K562 (cell line): ENCODE data around the gene SLIT1. TPM values are rescaled to one million over a fixed set of nuclear protein-coding genes. Genes with fewer than 3 reads are reported as not detected.
A peak's percentile ranks its signal among the peaks of the same experiment; 100 is the strongest.

ENCODE experiments used
- ATAC-seq: fragments of 200-7000 bp; cut with Tn5 transposase; 3 replicates; pipeline ENCODE4 v1.9.1; 2020; ENCODE audit warnings: moderate library complexity
- BruUV-seq: library from RNA; stranded (reverse); fragments of 400-500 nt; replicated peaks from 2 replicates; lab custom pipeline; 2021; lab: Mats Ljungman, UMichigan
- CTCF ChIA-PET: fragments of 300-600 bp; formaldehyde crosslinking; extraction: SDS; loops from one replicate; lab custom pipeline; 2021; ENCODE audit warnings: low intra/inter-chr PET ratio; lab: Yijun Ruan, JAX
- POLR2A ChIA-PET: fragments of 300-600, 350-650 bp; sonication (Branson Sonifier 250); formaldehyde crosslinking; extraction: SDS; loops from one replicate; lab custom pipeline; 2021; ENCODE audit warnings: antibody characterized with exemption, inconsistent platforms; lab: Yijun Ruan, JAX
- DNase-seq, 4 experiments: peaks; one replicate each; pipeline versions ENCODE4 v3.0.0 to v3.0.0-alpha.2; 2011 to 2018; ENCODE audit warnings: low spot score in 3 of 4, mixed read lengths in 3 of 4; ENCODE audit errors: extremely low read depth in 1 of 4
- FAIRE-seq: peaks from 2 replicates; lab custom pipeline; 2011; peaks lifted over from hg19 to GRCh38; lab: Jason Lieb, UNC
- H2AFZ ChIP-seq: 2 replicates; pipeline ENCODE4 v1.6.0; 2011; ENCODE audit warnings: low read depth, low read length, control low read depth, inconsistent platforms
- H3K27ac ChIP-seq: fragments of 200-600 bp; 3 replicates; pipeline ENCODE4 v1.8.0; 2011; ENCODE audit warnings: low read depth, mild to moderate bottlenecking, control low read depth, inconsistent platforms, low read length, moderate library complexity, mixed read lengths; ENCODE audit errors: extremely low read depth
- H3K27me3 ChIP-seq, 2 experiments: fragments of 300-600 bp in 1 of 2; 2 replicates in 1 of 2; 3 replicates in 1 of 2; pipeline versions ENCODE4 v1.6.0 to v1.8.0; 2011; ENCODE audit warnings: inconsistent platforms in 2 of 2, low read length in 2 of 2, mild to moderate bottlenecking in 1 of 2, mixed read lengths in 1 of 2, moderate library complexity in 1 of 2; ENCODE audit not compliant: control insufficient read depth in 2 of 2, insufficient read depth in 2 of 2
- H3K36me3 ChIP-seq: fragments of 300-600 bp; 3 replicates; pipeline ENCODE4 v1.8.0; 2011; ENCODE audit warnings: mild to moderate bottlenecking, low read length, inconsistent platforms; ENCODE audit not compliant: control insufficient read depth, insufficient read depth
- H3K4me1 ChIP-seq, 2 experiments: fragments of 200-600 bp in 1 of 2; replicated peaks in 1 of 2; 2 replicates in 1 of 2; 3 replicates in 1 of 2; pipeline versions ENCODE4 v1.5.1 to v1.8.0; 2011; ENCODE audit warnings: inconsistent platforms in 2 of 2, low read length in 2 of 2, mild to moderate bottlenecking in 1 of 2, mixed read lengths in 1 of 2, moderate library complexity in 1 of 2; ENCODE audit not compliant: control insufficient read depth in 2 of 2, insufficient read depth in 2 of 2
- H3K4me2 ChIP-seq: 2 replicates; pipeline ENCODE4 v1.6.1; 2011; ENCODE audit warnings: low read length, control low read depth, inconsistent platforms, mixed read lengths; ENCODE audit not compliant: insufficient read depth
- H3K4me3 ChIP-seq: fragments of 200-600 bp; sonication (generic), shearing (Covaris generic); 2 replicates; pipeline ENCODE4 v1.5.1; 2016; ENCODE audit warnings: control low read depth, inconsistent platforms
- H3K79me2 ChIP-seq: fragments of 200-600 bp; 3 replicates; pipeline ENCODE4 v1.8.0; 2011; ENCODE audit warnings: low read length, inconsistent platforms; ENCODE audit not compliant: control insufficient read depth, insufficient read depth
- H3K9ac ChIP-seq, 2 experiments: 2 replicates each; pipeline versions ENCODE4 v1.6.0 to v1.6.1; 2011; ENCODE audit warnings: low read depth in 2 of 2, low read length in 2 of 2, control low read depth in 1 of 2, inconsistent platforms in 1 of 2, mild to moderate bottlenecking in 1 of 2, mixed read lengths in 1 of 2; ENCODE audit not compliant: insufficient read depth in 1 of 2
- H3K9me1 ChIP-seq: one replicate; pipeline ENCODE4 v1.6.0; 2011; ENCODE audit warnings: inconsistent platforms, mild to moderate bottlenecking, low read length, moderate library complexity; ENCODE audit not compliant: control insufficient read depth, insufficient read depth
- H3K9me3 ChIP-seq: replicated peaks from 2 replicates; pipeline ENCODE4 v1.5.1; 2011; ENCODE audit warnings: low read depth, low read length, inconsistent platforms; ENCODE audit not compliant: control insufficient read depth, insufficient read depth
- H4K20me1 ChIP-seq: replicated peaks from 2 replicates; pipeline ENCODE4 v1.6.1; 2011; ENCODE audit warnings: low read length, inconsistent platforms, mixed read lengths; ENCODE audit not compliant: control insufficient read depth, insufficient read depth
- C11orf30 ChIP-seq: fragments of 450-650 bp; IDR thresholded peaks from 2 replicates; pipeline ENCODE4 v1.6.1; 2016; ENCODE audit warnings: low read depth, mild to moderate bottlenecking
- CCNT2 ChIP-seq: IDR thresholded peaks from 2 replicates; pipeline ENCODE4 v1.6.1; 2011; ENCODE audit warnings: borderline replicate concordance, low read depth, mild to moderate bottlenecking, moderate library complexity, mixed read lengths, low read length; ENCODE audit not compliant: insufficient read length; ENCODE audit errors: extremely low read depth
- FOXJ3 ChIP-seq: sonication (generic); formaldehyde crosslinking; IDR thresholded peaks from 2 replicates; pipeline ENCODE4 v1.4.0; 2020; ENCODE audit warnings: mild to moderate bottlenecking, missing genetic modification reagents
- HDAC3 ChIP-seq: fragments of 450-650 bp; IDR thresholded peaks from 2 replicates; pipeline ENCODE4 v1.6.1; 2018; ENCODE audit warnings: borderline replicate concordance, mild to moderate bottlenecking, moderate library complexity; ENCODE audit not compliant: partially characterized antibody
- KAT8 ChIP-seq: fragments of 450-650 bp; IDR thresholded peaks from 2 replicates; pipeline ENCODE4 v1.6.1; 2016; ENCODE audit warnings: low read depth, mild to moderate bottlenecking
- KLF6 ChIP-seq: fragments of 250-450 bp; sonication (Bioruptor Pico); IDR thresholded peaks from 2 replicates; pipeline ENCODE4 v1.4.0; 2020; ENCODE audit warnings: mild to moderate bottlenecking, moderate library complexity, borderline replicate concordance
- MAFF ChIP-seq: IDR thresholded peaks from 2 replicates; pipeline ENCODE4 v1.6.1; 2012; ENCODE audit warnings: low read length, improper control_type of control experiment
- MAFG ChIP-seq: fragments of 450-650 bp; conservative IDR thresholded peaks from 2 replicates; pipeline ENCODE4 v1.6.1; 2016; ENCODE audit warnings: missing genetic modification characterization, missing compliant biosample characterization
- MAFK ChIP-seq: IDR thresholded peaks from 2 replicates; pipeline ENCODE4 v1.6.1; 2011; ENCODE audit warnings: low read length, improper control_type of control experiment
- NCOA4 ChIP-seq: fragments of 450-650 bp; IDR thresholded peaks from 2 replicates; pipeline ENCODE4 v1.6.1; 2018; ENCODE audit warnings: mild to moderate bottlenecking; ENCODE audit not compliant: partially characterized antibody
- NCOA6 ChIP-seq: fragments of 450-650 bp; IDR thresholded peaks from 2 replicates; pipeline ENCODE4 v1.6.1; 2017; ENCODE audit warnings: mild to moderate bottlenecking
- NFE2 ChIP-seq: IDR thresholded peaks from 2 replicates; pipeline ENCODE4 v1.6.1; 2014; ENCODE audit warnings: antibody characterized with exemption, low read depth
- RBM34 ChIP-seq: fragments of 200-400 bp; formaldehyde crosslinking; IDR thresholded peaks from 2 replicates; pipeline ENCODE4 v1.6.1; 2018; ENCODE audit warnings: low read length, borderline replicate concordance; ENCODE audit not compliant: insufficient read depth
- SLC30A9 ChIP-seq: fragments of 250-450 bp; sonication (Bioruptor Pico); IDR thresholded peaks from 2 replicates; pipeline ENCODE4 v1.8.0; 2022; ENCODE audit warnings: mild to moderate bottlenecking, moderate library complexity
- SMC3 ChIP-seq: conservative IDR thresholded peaks from 2 replicates; pipeline ENCODE4 v1.6.1; 2011; ENCODE audit warnings: low read depth, low read length, improper control_type of control experiment; ENCODE audit not compliant: insufficient read depth
- SPI1 ChIP-seq: IDR thresholded peaks from 2 replicates; pipeline ENCODE4 v1.6.1; 2011; ENCODE audit warnings: low read depth, low read length, control low read depth, borderline replicate concordance
- TARDBP ChIP-seq: fragments of 450-650 bp; IDR thresholded peaks from 2 replicates; pipeline ENCODE4 v1.6.1; 2016
- ZNF184 ChIP-seq: sonication (generic); formaldehyde crosslinking; IDR thresholded peaks from 2 replicates; pipeline ENCODE4 v1.5.0; 2020; ENCODE audit warnings: missing genetic modification reagents
- ZNF316 ChIP-seq: fragments of 450-650 bp; IDR thresholded peaks from 2 replicates; pipeline ENCODE4 v1.6.1; 2016
- WGBS: fragments of 100-300 bp; shearing (Covaris generic); methylation state at CpG from one replicate; pipeline ENCODE4 v1.1.6; 2016; ENCODE audit warnings: low coverage, mixed read lengths; ENCODE audit not compliant: insufficient coverage; ENCODE audit errors: missing lambda C conversion rate; 5-methylcytosine and 5-hydroxymethylcytosine counted together
- in situ Hi-C: fragments of 300-500 bp; cut with MboI; formaldehyde crosslinking; loops from 4 replicates; pipeline ENCODE4 v1.15.0; 2018; ENCODE audit warnings: inconsistent platforms, mixed read lengths
- intact Hi-C: fragments of 100-400 bp; cut with micrococcal nuclease; formaldehyde crosslinking; loops from 2 replicates; pipeline ENCODE4 v1.14.2; 2022
- polyA plus RNA-seq, 8 experiments: library from polyadenylated mRNA; depleted of rRNA in 4 of 8; stranded (reverse) in 5 of 8; unstranded in 3 of 8; fragments of >200 nt; fragmentation: Nextera tagmentation in 2 of 8; fragmentation: Illumina TruSeq in 1 of 8; extraction: Ambion mirVana in 2 of 8; extraction: Trizol in 1 of 8; gene quantifications; 2 replicates each; pipeline versions ENCODE4 v1.2.1 to v1.2.3, GENCODE V29; 2011 to 2014; ENCODE audit warnings: inconsistent platforms in 1 of 8, missing spikeins in 1 of 8
- total RNA-seq, 7 experiments: library from RNA; depleted of rRNA in 6 of 7; stranded (reverse); fragments of >200 nt in 6 of 7; fragmentation: Illumina TruSeq in 2 of 7; extraction: Trizol in 2 of 7; gene quantifications; 2 replicates each; pipeline versions ENCODE4 v1.2.1 to v1.2.3, GENCODE V29; 2011 to 2021; ENCODE audit warnings: low replicate concordance in 1 of 7
- TF ChIP-seq, protein P1 (sequence below): sonication (generic); formaldehyde crosslinking; IDR thresholded peaks from 2 replicates; pipeline ENCODE4 v1.4.0; 2020; ENCODE audit warnings: mild to moderate bottlenecking, missing genetic modification reagents
- TF ChIP-seq, protein P2 (sequence below): fragments of 450-650 bp; IDR thresholded peaks from 2 replicates; pipeline ENCODE4 v1.6.1; 2017; ENCODE audit warnings: antibody characterized with exemption

Gene SLIT1
- total and polyA plus RNA-seq, 9 of the 15 experiments (the other 6 are each of a cell fraction or from before 2014, with no cell fraction given) = 0.01 to 0.11 (median 0.04) TPM; not detected in 3

DNA sequence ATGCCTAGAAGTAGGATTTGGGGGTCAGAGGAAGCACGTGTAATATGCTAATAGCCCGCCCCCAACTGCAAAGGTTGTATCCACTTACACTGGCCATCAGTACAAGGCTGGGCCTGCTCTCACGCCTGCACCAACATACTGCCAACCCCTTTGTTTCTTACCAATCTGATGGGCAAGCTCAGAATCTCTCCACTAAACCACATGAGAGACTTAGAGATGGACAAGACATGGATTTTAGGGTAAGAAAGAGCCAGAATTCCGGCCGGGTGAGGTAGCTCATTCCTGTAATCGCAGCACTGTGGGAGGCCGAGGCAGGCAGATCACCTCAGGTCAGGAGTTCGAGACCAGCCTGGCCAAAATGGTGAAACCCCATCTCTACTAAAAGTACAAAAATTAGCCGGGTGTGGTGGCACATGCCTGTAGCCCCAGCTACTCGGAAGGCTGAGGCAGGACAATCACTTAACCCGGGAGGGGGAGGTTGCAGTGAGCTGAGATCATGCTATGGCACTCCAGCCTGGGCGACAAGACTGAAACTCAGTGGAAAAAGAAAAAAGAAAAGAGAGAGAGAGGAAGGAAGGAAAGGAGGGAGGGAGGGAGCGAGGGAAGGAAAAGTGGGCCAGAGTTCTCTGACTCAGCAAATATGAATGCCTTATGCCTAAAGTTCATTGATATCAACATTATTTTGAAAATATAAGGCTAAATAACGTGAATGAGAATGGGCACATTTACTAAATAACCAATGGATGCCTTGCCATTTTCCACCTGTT lies 162.2 kb downstream of the SLIT1 start:
- Histone ChIP-seq H3K4me1 (peaks cover 0 to 4% of the 10 kb centered on the region in 2 experiments; a peak in 2 of 5 replicates), H4K20me1 (no peaks in the 10 kb centered on the region), H3K36me3 (no peaks in the 10 kb centered on the region), H3K9me1 (no peaks in the 10 kb centered on the region)
- WGBS = 41% methylated on average over 9 of the region's 14 CpGs
- FAIRE-seq = no peak
- CTCF ChIA-PET = no interaction called here
- no peak for DNase-seq
- ATAC-seq = no peak
- TF ChIP-seq KLF6 = no peak
- TF ChIP-seq, protein P1, sequence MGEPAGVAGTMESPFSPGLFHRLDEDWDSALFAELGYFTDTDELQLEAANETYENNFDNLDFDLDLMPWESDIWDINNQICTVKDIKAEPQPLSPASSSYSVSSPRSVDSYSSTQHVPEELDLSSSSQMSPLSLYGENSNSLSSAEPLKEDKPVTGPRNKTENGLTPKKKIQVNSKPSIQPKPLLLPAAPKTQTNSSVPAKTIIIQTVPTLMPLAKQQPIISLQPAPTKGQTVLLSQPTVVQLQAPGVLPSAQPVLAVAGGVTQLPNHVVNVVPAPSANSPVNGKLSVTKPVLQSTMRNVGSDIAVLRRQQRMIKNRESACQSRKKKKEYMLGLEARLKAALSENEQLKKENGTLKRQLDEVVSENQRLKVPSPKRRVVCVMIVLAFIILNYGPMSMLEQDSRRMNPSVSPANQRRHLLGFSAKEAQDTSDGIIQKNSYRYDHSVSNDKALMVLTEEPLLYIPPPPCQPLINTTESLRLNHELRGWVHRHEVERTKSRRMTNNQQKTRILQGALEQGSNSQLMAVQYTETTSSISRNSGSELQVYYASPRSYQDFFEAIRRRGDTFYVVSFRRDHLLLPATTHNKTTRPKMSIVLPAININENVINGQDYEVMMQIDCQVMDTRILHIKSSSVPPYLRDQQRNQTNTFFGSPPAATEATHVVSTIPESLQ (CRISPR knock-in tag) = no peak
- no peak for TF ChIP-seq NCOA6
- TF ChIP-seq RBM34 = no peak
- TF ChIP-seq SMC3 = no peak
- no peak for TF ChIP-seq FOXJ3 (CRISPR knock-in tag)
- TF ChIP-seq MAFG = peak; percentile 82
- peak; percentile 63; the same call in 1 of the 2 replicates for TF ChIP-seq MAFF
- TF ChIP-seq C11orf30 = peak; percentile 92
- peak; percentile 54 for TF ChIP-seq NFE2
- no peak for TF ChIP-seq SLC30A9 (CRISPR knock-in tag)
- TF ChIP-seq HDAC3 = no peak
- TF ChIP-seq ZNF316 = peak; percentile 93
- no peak for TF ChIP-seq SPI1
- TF ChIP-seq NCOA4 = no peak
- peak; percentile 77; the same call in 1 of the 2 replicates for TF ChIP-seq MAFK
- no peak for TF ChIP-seq CCNT2
- no peak for TF ChIP-seq ZNF184
- no peak for TF ChIP-seq KAT8
- no peak for TF ChIP-seq TARDBP
- TF ChIP-seq, protein P2, sequence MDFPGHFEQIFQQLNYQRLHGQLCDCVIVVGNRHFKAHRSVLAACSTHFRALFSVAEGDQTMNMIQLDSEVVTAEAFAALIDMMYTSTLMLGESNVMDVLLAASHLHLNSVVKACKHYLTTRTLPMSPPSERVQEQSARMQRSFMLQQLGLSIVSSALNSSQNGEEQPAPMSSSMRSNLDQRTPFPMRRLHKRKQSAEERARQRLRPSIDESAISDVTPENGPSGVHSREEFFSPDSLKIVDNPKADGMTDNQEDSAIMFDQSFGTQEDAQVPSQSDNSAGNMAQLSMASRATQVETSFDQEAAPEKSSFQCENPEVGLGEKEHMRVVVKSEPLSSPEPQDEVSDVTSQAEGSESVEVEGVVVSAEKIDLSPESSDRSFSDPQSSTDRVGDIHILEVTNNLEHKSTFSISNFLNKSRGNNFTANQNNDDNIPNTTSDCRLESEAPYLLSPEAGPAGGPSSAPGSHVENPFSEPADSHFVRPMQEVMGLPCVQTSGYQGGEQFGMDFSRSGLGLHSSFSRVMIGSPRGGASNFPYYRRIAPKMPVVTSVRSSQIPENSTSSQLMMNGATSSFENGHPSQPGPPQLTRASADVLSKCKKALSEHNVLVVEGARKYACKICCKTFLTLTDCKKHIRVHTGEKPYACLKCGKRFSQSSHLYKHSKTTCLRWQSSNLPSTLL = no peak
- TF ChIP-seq, all 486 proteins: peak for 6
- peak overlapping the region; percentile 74 for H2AFZ ChIP-seq
- BruUV-seq = no TSS peak
- H3K9ac ChIP-seq = no peak overlapping the region
- no peak overlapping the region for H3K4me3 ChIP-seq
- peak overlapping the region; percentile 25; the same call in 1 of the 2 replicates for H3K4me2 ChIP-seq
- no peak overlapping the region for H3K27ac ChIP-seq
- H3K9me3 ChIP-seq = no peaks in the 10 kb centered on the region
- in situ Hi-C loops = no loop called here
- no peaks in the 10 kb centered on the region for H3K79me2 ChIP-seq
- H3K27me3 ChIP-seq = peaks cover 7 to 32% of the 10 kb centered on the region in 2 experiments
- POLR2A ChIA-PET = interaction anchor here (0.9 kb wide), 1 partner anchor 9 kb away, joined by 3 read pairs; no protein-coding TSS in a partner anchor
- intact Hi-C loops = loop anchor here (10.0 kb wide), 2 partner anchors 109 to 379 kb away; no protein-coding TSS in a partner anchor
